ENCODE results near the gene SLC43A2.

DNA sequence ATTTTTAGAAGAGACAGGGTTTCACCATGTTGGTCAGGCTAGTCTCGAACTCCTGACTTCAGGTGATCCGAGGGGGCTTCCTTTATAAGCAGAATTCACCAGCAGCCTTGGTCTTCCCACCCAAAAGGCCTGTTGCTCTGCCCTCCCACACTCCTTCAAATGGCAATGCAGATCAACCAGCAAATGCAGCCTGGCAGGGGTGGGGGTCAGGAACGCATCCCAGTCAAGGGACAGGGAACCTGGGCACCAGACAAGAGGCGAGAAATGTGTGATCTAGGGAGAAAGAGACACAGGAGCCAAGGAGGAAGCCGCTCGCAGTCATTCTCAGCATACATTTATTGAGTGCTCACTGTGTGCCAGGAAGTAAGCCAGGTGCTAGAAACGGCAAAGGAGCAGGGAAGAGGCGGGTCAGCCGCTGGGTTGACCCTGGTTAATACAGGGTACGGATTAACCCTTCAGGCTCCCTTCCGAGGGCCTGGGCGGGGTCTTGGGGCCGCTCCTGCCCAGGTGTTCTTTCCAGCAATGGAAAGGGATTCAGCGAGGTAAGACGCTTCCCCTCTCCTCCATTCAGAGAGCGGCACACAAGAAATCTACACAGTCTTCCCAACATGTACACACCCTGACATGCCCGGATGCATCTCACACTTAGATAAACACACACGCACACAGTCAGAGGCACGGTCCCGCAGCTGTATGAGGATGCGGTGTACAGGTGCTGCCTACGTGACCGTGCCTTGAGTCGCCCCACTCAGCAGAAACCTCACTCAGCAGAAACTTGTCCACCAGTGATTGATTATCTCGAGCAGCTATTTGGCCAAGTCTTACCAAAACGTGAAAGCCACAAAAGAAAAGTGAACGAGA is 59.5 kb downstream of the SLC43A2 start:
- no peak for TF ChIP-seq GATA2 (IDR thresholded peaks at IDR 0.05; ENCODE audit: low read depth, low read length)
- no peak for TF ChIP-seq GATA3 (IDR thresholded peaks at IDR 0.05; ENCODE audit: low read depth, low read length)
